NCI-H460 (cell line): ENCODE data around the gene FABP6. TPM values are rescaled to one million over a fixed set of nuclear protein-coding genes. Genes with fewer than 3 reads are reported as not detected.
"Not testable (repeated sequence)": the region's sequence is repeated elsewhere in the genome, so short reads cannot be mapped to it uniquely, and the experiment has no call there.

Source experiments
- DNase-seq: peaks from one replicate; pipeline ENCODE4 v3.0.0-alpha.2; 2016; ENCODE audit warnings: low read depth; ENCODE audit errors: extremely low read depth
- polyA plus RNA-seq: library from polyadenylated mRNA; depleted of rRNA; stranded (reverse); fragments of >200 nt; gene quantifications from 2 replicates; pipeline ENCODE4 v1.2.3, GENCODE V29; 2014; cell fraction: nucleus; rRNA removed
- total RNA-seq: library from RNA; depleted of rRNA; stranded (reverse); fragments of >200 nt; shearing (Covaris generic); gene quantifications from 2 replicates; pipeline ENCODE4 v1.2.3, GENCODE V29; 2014; rRNA removed

FABP6 gene
- total RNA-seq, result 1.0 and 2.2 TPM in 2 replicates
- 1.1 TPM in 1 of 2 replicates, not detected in the other for polyA plus RNA-seq

GRCh38 chr5:160229190-160229742, at the start of gene FABP6:
Gene FABP6, plus strand, starts transcription at chr5:160229506. Its CDS starts 52 bp downstream, at chr5:160229558.
- DNase-seq, result no peak

GRCh38 chr5:160180931-160181330, 48.4 kb upstream of the FABP6 start:
- DNase-seq, result no peak

- no peak for DNase-seq
These were observed 47.2 kb upstream of the FABP6 start for GRCh38 chr5:160181965-160182622.

GRCh38 chr5:160183075-160183474, 46.2 kb upstream of the FABP6 start:
- DNase-seq, result no peak

- no peak for DNase-seq
These were observed 43.5 kb upstream of the FABP6 start for GRCh38 chr5:160185626-160186360.

- no peak for DNase-seq
These were observed 42.8 kb upstream of the FABP6 start for GRCh38 chr5:160186480-160186879.

GRCh38 chr5:160187091-160187490, 42.2 kb upstream of the FABP6 start:
- DNase-seq, result no peak

GRCh38 chr5:160188141-160189015, 40.9 kb upstream of the FABP6 start:
- DNase-seq, result no peak

- DNase-seq, result no peak
These were observed 36.9 kb upstream of the FABP6 start for GRCh38 chr5:160192424-160192823.

- DNase-seq, result not testable (repeated sequence)
These were observed 36.2 kb upstream of the FABP6 start for GRCh38 chr5:160193076-160193475.

GRCh38 chr5:160193790-160194189, 35.5 kb upstream of the FABP6 start:
- DNase-seq, result not testable (repeated sequence)

GRCh38 chr5:160197341-160198144, 31.8 kb upstream of the FABP6 start:
- no peak for DNase-seq

GRCh38 chr5:160198146-160198545, 31.2 kb upstream of the FABP6 start:
- no peak for DNase-seq

- DNase-seq, result no peak
These were observed 30.4 kb upstream of the FABP6 start for GRCh38 chr5:160198841-160199409.

GRCh38 chr5:160199410-160199911, 29.8 kb upstream of the FABP6 start:
- DNase-seq, result peak; percentile 53

GRCh38 chr5:160207061-160207460, 22.2 kb upstream of the FABP6 start:
- no peak for DNase-seq

GRCh38 chr5:160209917-160210316, 19.4 kb upstream of the FABP6 start:
- DNase-seq, result no peak

GRCh38 chr5:160210606-160211005, 18.7 kb upstream of the FABP6 start:
- no peak for DNase-seq

GRCh38 chr5:160211352-160211751, 18.0 kb upstream of the FABP6 start:
- DNase-seq, result no peak
